CD4-positive, alpha-beta T cell treated with Interferon gamma for 1 hour (primary cell): ENCODE data around the gene OR52B6.
"Not testable (repeated sequence)": the region's sequence is repeated elsewhere in the genome, so short reads cannot be mapped to it uniquely, and the experiment has no call there.

ENCODE experiments used
- DNase-seq: peaks from one replicate; pipeline ENCODE4 v3.0.0-alpha.2; 2020

The OR52B6 gene, protein sequence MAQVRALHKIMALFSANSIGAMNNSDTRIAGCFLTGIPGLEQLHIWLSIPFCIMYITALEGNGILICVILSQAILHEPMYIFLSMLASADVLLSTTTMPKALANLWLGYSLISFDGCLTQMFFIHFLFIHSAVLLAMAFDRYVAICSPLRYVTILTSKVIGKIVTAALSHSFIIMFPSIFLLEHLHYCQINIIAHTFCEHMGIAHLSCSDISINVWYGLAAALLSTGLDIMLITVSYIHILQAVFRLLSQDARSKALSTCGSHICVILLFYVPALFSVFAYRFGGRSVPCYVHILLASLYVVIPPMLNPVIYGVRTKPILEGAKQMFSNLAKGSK

GRCh38 chr11:5580577-5580976 lies at the start of gene OR52B6:
Gene OR52B6 (plus strand): TSS chr11:5580877. CDS start chr11:5580877, 0 bp downstream.
- no peak for DNase-seq

GRCh38 chr11:5531053-5531831 lies 49.4 kb upstream of the OR52B6 start:
- DNase-seq: no peak

- no peak for DNase-seq
Measured at GRCh38 chr11:5534046-5534445, 46.6 kb upstream of the OR52B6 start.

GRCh38 chr11:5536482-5536881 lies 44.2 kb upstream of the OR52B6 start:
- DNase-seq: no peak

DNA sequence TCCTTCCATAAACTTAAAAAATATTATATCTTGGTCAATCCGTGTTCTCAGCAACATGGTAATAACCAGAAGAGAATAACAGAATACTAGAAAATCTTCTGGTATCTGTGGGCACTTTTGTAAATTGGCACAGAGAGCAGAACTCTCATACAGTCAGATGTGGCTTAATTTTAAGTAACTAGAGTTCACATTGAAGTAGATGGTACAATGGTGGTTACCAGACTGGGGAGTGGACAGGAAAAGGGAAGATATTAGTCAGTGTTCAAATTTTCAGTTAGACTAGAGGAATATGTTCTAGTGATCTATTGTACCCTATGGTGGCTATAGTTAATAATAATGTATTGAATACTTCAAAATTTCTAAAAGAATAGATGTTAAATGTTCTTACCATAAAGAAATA lies 39.2 kb upstream of the OR52B6 start:
- no peak for DNase-seq

GRCh38 chr11:5546457-5546856 lies 34.2 kb upstream of the OR52B6 start:
- no peak for DNase-seq

GRCh38 chr11:5547982-5548381 lies 32.7 kb upstream of the OR52B6 start:
- DNase-seq: no peak

- DNase-seq: no peak
Measured at GRCh38 chr11:5548440-5548839, 32.2 kb upstream of the OR52B6 start, which contains the start of gene OR52H1. Gene OR52H1 (minus strand): TSS chr11:5548540. CDS start chr11:5545505, 3,035 bp downstream.

- DNase-seq: no peak
Measured at GRCh38 chr11:5550440-5551095, 30.1 kb upstream of the OR52B6 start.

- DNase-seq: no peak
Measured at GRCh38 chr11:5553343-5553742, 27.3 kb upstream of the OR52B6 start.

DNA sequence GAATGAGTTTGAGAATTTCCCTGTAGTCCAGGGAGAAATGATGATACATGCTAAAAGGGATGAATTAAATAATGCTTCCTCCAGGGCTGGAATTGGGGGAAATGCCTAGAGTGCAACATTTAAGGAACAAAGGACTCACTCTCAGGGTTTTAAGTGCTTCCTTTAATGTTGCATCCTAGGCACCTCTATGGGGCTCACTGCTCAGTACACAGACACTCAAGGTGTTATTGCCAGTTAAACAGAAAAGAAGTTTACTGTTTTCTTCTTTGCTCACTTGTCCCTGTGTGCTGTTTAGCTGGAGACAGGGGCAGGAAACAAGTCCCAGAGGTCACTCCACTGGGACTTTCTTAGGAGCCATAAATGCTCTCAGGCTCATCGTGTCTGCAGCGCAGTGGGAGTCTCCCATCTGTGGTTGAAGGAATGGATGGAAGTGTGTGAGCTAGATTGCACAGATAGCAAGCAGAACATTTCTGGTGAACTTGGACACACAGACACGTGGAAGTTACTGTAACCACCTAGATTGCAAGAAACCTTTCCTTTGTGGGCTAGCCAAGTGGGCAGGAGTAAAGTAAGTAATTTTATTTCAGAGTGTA lies 24.0 kb upstream of the OR52B6 start:
- no peak for DNase-seq

- no peak for DNase-seq
Measured at GRCh38 chr11:5557751-5558150, 22.9 kb upstream of the OR52B6 start.

GRCh38 chr11:5564259-5565019 lies 16.2 kb upstream of the OR52B6 start:
- DNase-seq: no peak

GRCh38 chr11:5574654-5575053 lies 6.0 kb upstream of the OR52B6 start:
- DNase-seq: no peak

GRCh38 chr11:5575152-5575551 lies 5.5 kb upstream of the OR52B6 start:
- DNase-seq: no peak

- no peak for DNase-seq
Measured at GRCh38 chr11:5577101-5577500, 3.6 kb upstream of the OR52B6 start.

GRCh38 chr11:5581014-5581413 lies 337 bp downstream of the OR52B6 start:
- DNase-seq: no peak

GRCh38 chr11:5584458-5584857 lies 3.8 kb downstream of the OR52B6 start:
- DNase-seq: not testable (repeated sequence)

GRCh38 chr11:5589906-5590305 lies 9.2 kb downstream of the OR52B6 start:
- DNase-seq: not testable (repeated sequence)

- DNase-seq: no peak
Measured at GRCh38 chr11:5591613-5592012, 10.9 kb downstream of the OR52B6 start.

DNA sequence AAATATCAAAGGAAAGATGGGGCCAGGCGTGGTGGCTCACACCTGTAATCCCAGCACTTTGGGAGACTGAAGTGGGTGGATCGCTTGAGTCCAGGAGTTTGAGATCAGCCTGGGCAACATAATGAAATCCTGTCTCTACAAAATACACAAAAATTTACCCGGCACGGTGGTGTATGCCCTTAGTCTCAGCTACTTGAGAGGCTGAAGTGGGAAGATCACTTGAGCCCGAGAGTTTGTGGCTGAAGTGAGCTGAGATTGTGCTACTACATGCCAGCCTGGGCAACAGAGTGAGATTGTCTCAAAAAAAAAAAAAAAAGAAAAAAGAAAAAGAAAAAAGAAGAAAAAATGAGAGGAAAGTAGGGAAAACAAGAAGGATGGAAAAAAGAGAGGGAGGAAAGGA lies 11.9 kb downstream of the OR52B6 start:
- no peak for DNase-seq

GRCh38 chr11:5593146-5593545 lies 12.5 kb downstream of the OR52B6 start:
- DNase-seq: no peak
